Vagina (tissue), 2 donors: ENCODE measurements around the gene GRK4.

Source experiments
- CTCF ChIP-seq, 3 experiments: fragments of 450-650 bp in 2 of 3; fragments of 200-600 bp in 1 of 3; sonication (generic) in 1 of 3; IDR thresholded peaks; one replicate each; pipeline ENCODE4 v1.5.1; 2017 to 2019; ENCODE audit warnings: antibody characterized with exemption in 3 of 3, mild to moderate bottlenecking in 2 of 3, moderate library complexity in 2 of 3
- POLR2A ChIP-seq, 2 donors: fragments of 450-650 bp; IDR thresholded peaks; one replicate each; pipeline ENCODE4 v1.6.1; 2017; ENCODE audit warnings: antibody characterized with exemption in 2 of 2, mild to moderate bottlenecking in 2 of 2, moderate library complexity in 2 of 2

GRCh38 chr4:2950221-2950989, 13.0 kb upstream of the GRK4 start:
- TF ChIP-seq POLR2A (IDR thresholded peaks at IDR 0.05) (no peak), CTCF (IDR thresholded peaks at IDR 0.05) (no peak)
